ENCODE measurements around the gene TMEM187.
"Not testable (repeated sequence)": the region's sequence is repeated elsewhere in the genome, so short reads cannot be mapped to it uniquely, and the experiment has no call there.

The TMEM187 gene

GRCh38 chrX:153989973-153990655 is 17.6 kb downstream of the TMEM187 start:
- Histone ChIP-seq H3K36me3 (ENCODE audit: insufficient read depth, low read length) (no peaks in the 10 kb centered on the region), H3K9ac (ENCODE audit: insufficient read length) (no peak overlapping the region), H3K27ac (no peak overlapping the region), H3K4me3 (no peak overlapping the region), H3K9me3 (ENCODE audit: low read depth, low read length) (no peaks in the 10 kb centered on the region)
- DNase-seq (ENCODE audit: low read depth, low spot score) = no peak
- TF ChIP-seq EZH2 (IDR thresholded peaks at IDR 0.05) (no peak), POLR2AphosphoS5 (IDR thresholded peaks at IDR 0.05; ENCODE audit: borderline replicate concordance, low read depth, low read length) (no peak), FOXP2 (optimal IDR thresholded peaks at IDR 0.05; ENCODE audit: control extremely low read depth, extremely low read length, insufficient read depth) (no peak)

DNA sequence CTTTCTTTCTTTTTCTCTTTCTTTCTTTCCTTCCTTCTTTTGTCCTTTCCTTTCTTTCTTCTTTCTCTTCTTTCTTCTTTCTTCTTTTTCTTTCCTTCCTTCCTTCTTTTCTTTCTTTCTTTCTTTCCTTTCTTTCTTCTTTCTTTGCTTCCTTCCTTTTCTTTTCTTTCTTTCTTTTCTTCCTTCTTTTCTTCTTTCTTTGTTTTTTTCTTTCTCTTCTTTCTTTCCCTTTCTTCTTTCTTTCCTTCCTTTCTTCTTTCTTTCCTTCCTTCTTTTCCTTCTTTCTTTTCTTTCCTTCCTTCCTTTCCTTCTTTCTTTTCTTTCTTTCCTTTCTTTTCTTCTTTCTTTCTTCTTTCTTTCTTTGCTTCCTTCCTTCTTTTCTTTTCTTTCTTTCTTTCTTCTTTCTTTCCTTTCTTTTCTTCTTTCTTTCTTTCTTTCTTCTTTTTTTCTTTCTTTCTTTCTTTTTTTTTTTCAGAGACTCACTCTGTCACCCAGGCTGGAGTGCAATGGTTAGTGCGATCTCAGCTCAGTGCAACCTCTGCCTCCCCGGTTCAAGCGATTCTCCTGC is 18.5 kb downstream of the TMEM187 start:
- no peak for DNase-seq (ENCODE audit: low read depth, low spot score)
- TF ChIP-seq EZH2 (IDR thresholded peaks at IDR 0.05) (no peak), POLR2AphosphoS5 (IDR thresholded peaks at IDR 0.05; ENCODE audit: borderline replicate concordance, low read depth, low read length) (no peak), FOXP2 (optimal IDR thresholded peaks at IDR 0.05; ENCODE audit: control extremely low read depth, extremely low read length, insufficient read depth) (no peak)
- Histone ChIP-seq H3K9me3 (ENCODE audit: low read depth, low read length) (no peaks in the 10 kb centered on the region), H3K36me3 (ENCODE audit: insufficient read depth, low read length) (no peaks in the 10 kb centered on the region), H3K4me3 (no peak overlapping the region), H3K9ac (ENCODE audit: insufficient read length) (no peak overlapping the region), H3K27ac (no peak overlapping the region)

DNA sequence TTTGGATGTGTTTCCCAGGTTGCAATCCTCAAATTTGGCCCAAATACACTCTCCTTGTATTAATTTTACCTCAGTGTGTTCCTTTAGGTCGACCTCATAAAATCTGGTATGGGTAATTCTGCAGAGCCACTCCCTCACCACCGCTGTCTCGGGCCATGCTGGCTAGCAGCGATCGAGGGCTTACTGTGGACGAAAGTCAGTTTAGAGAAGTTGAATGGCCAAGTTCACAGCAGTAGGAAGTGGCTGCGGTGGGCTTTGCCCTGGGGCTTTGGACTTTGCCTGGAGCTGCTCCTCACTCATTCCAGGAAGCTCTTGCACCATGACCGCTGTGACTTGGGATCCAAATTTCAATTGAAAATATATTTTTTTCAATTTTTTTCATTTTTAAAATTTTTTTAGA is 19.6 kb downstream of the TMEM187 start:
- TF ChIP-seq EZH2 (IDR thresholded peaks at IDR 0.05) (no peak), FOXP2 (optimal IDR thresholded peaks at IDR 0.05; ENCODE audit: control extremely low read depth, extremely low read length, insufficient read depth) (no peak)
- H3K27ac ChIP-seq = no peak overlapping the region
- H3K9me3 ChIP-seq (ENCODE audit: low read depth, low read length) = no peaks in the 10 kb centered on the region
- no peak overlapping the region for H3K4me3 ChIP-seq
- no peak overlapping the region for H3K9ac ChIP-seq (ENCODE audit: insufficient read length)
- no peak for DNase-seq (ENCODE audit: low read depth, low spot score)
- H3K36me3 ChIP-seq (ENCODE audit: insufficient read depth, low read length) = no peaks in the 10 kb centered on the region

GRCh38 chrX:153993079-153993478 is 20.5 kb downstream of the TMEM187 start:
- H3K9me3 ChIP-seq (ENCODE audit: low read depth, low read length) = no peaks in the 10 kb centered on the region
- DNase-seq (ENCODE audit: low read depth, low spot score) = no peak
- no peak overlapping the region for H3K27ac ChIP-seq
- no peaks in the 10 kb centered on the region for H3K36me3 ChIP-seq (ENCODE audit: insufficient read depth, low read length)
- TF ChIP-seq EZH2 (IDR thresholded peaks at IDR 0.05) (no peak), POLR2AphosphoS5 (IDR thresholded peaks at IDR 0.05; ENCODE audit: borderline replicate concordance, low read depth, low read length) (no peak), FOXP2 (optimal IDR thresholded peaks at IDR 0.05; ENCODE audit: control extremely low read depth, extremely low read length, insufficient read depth) (no peak)
- H3K9ac ChIP-seq (ENCODE audit: insufficient read length) = no peak overlapping the region
- no peak overlapping the region for H3K4me3 ChIP-seq

GRCh38 chrX:153993978-153994377 is 21.4 kb downstream of the TMEM187 start:
- TF ChIP-seq EZH2 (IDR thresholded peaks at IDR 0.05) = no peak
- no peak for TF ChIP-seq FOXP2 (optimal IDR thresholded peaks at IDR 0.05; ENCODE audit: control extremely low read depth, extremely low read length, insufficient read depth)
- TF ChIP-seq POLR2AphosphoS5 (IDR thresholded peaks at IDR 0.05; ENCODE audit: borderline replicate concordance, low read depth, low read length) = no peak
- H3K27ac ChIP-seq = no peak overlapping the region
- no peak for DNase-seq (ENCODE audit: low read depth, low spot score)
- H3K9ac ChIP-seq (ENCODE audit: insufficient read length) = no peak overlapping the region
- H3K36me3 ChIP-seq (ENCODE audit: insufficient read depth, low read length) = no peaks in the 10 kb centered on the region
- H3K4me3 ChIP-seq = no peak overlapping the region
- H3K9me3 ChIP-seq (ENCODE audit: low read depth, low read length) = no peaks in the 10 kb centered on the region

GRCh38 chrX:153994398-153994797 is 21.8 kb downstream of the TMEM187 start:
- not testable (repeated sequence) for H3K27ac ChIP-seq; H3K9ac ChIP-seq (ENCODE audit: insufficient read length); H3K9me3 ChIP-seq (ENCODE audit: low read depth, low read length); H3K4me3 ChIP-seq; H3K36me3 ChIP-seq (ENCODE audit: insufficient read depth, low read length); DNase-seq (ENCODE audit: low read depth, low spot score)

DNA sequence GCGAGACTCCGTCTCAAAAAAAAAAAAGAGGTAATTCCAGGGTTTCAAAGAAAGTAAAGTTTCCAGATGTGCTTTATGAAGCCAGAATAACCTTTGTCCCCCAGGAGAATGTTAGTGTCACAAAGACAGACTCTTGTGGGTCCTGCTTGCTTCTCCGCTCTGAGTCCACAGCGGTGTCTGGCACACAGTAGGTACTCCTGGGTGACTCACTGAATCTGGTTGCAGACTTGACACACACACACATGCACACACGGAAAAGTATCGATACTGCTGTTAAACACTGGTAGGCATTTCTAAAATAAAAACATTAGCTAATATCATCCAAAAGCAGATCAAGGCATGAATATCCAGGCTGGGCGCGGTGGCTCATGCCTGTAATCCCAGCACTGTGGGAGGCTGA is 22.9 kb downstream of the TMEM187 start:
- DNase-seq (ENCODE audit: low read depth, low spot score) = no peak
- TF ChIP-seq FOXP2 (optimal IDR thresholded peaks at IDR 0.05; ENCODE audit: control extremely low read depth, extremely low read length, insufficient read depth) (no peak), POLR2AphosphoS5 (IDR thresholded peaks at IDR 0.05; ENCODE audit: borderline replicate concordance, low read depth, low read length) (no peak), EZH2 (IDR thresholded peaks at IDR 0.05) (no peak)
- Histone ChIP-seq H3K36me3 (ENCODE audit: insufficient read depth, low read length) (no peaks in the 10 kb centered on the region), H3K4me3 (no peak overlapping the region), H3K27ac (no peak overlapping the region), H3K9me3 (ENCODE audit: low read depth, low read length) (no peaks in the 10 kb centered on the region), H3K9ac (ENCODE audit: insufficient read length) (no peak overlapping the region)

DNA sequence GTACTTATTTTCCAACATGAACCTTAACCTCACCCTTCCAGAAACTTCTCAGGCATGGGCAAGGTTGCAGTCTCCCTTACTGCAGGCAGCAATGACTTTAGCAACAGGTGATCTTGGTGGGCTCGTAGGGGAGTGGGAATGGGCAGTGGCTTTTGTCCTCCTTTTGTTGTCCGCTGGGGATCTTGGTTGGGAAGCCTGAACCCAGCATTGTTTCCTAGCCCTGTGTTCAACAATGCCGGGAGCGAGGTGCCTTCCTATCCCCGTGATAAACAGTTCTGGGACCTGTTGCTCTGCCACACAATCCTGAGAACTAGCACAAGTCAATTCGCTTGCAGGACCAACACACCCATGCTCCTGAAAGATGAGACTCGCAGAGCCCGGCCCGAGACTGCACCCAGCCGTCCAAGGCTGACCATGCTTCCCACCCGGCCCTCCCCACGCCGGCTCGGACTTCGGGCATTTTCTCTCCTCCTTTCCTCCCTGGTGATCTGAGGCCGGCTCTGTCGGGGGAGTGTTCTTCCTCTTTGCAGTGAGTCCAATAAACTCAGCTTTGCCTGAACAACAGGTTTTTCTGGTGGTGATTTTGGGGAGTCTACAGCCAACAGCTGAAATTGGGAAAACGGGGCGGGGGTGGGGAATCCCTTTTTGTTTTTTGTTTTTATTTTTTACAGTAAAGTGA is 26.9 kb downstream of the TMEM187 start:
- Histone ChIP-seq H3K9me3 (ENCODE audit: low read depth, low read length) (no peaks in the 10 kb centered on the region), H3K9ac (ENCODE audit: insufficient read length) (no peak overlapping the region), H3K27ac (no peak overlapping the region), H3K36me3 (ENCODE audit: insufficient read depth, low read length) (no peaks in the 10 kb centered on the region), H3K4me3 (no peak overlapping the region)
- no peak for DNase-seq (ENCODE audit: low read depth, low spot score)
- no peak for TF ChIP-seq FOXP2 (optimal IDR thresholded peaks at IDR 0.05; ENCODE audit: control extremely low read depth, extremely low read length, insufficient read depth)
- no peak for TF ChIP-seq EZH2 (IDR thresholded peaks at IDR 0.05)
- TF ChIP-seq POLR2AphosphoS5 (IDR thresholded peaks at IDR 0.05; ENCODE audit: borderline replicate concordance, low read depth, low read length) = no peak

All from SK-N-MC (cell line).